Measurements from ENCODE around the gene TMEM132D. TPM values are rescaled to one million over a fixed set of nuclear protein-coding genes. Genes with fewer than 3 reads are reported as not detected.

Gene TMEM132D
- total RNA-seq, 2 experiments from 2014 or later = not detected

DNA sequence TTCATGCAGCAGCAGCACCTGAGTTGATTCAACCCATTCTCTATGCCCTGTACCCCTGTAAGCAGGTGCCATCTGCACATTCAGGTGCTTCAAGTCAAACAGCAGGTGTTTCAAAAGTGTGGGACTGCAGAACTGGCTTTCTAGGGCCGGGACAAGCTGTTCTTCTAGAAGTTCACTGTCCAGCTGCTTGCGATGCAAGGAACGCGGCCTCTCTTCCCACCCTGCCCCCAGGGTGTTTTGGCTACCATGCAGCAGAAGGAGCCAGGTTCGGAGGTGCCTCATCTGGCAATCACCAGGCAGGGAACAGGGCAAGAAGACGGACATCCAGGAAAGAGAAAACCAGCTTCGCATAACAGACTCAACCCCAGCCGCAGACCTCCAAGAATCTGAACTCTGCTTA is 35.2 kb downstream of the TMEM132D start:
- H3K27me3 Mint-ChIP-seq = no peaks in the 10 kb centered on the region
- H3K27ac Mint-ChIP-seq = no peak overlapping the region
- POLR2A ChIA-PET = no interaction called here
- no peaks in the 10 kb centered on the region for H3K4me1 Mint-ChIP-seq (ENCODE audit: low read depth)
- no peak overlapping the region for H3K4me3 Mint-ChIP-seq
- intact Hi-C loops (cut with micrococcal nuclease) = no loop called here
- no peak for DNase-seq
- peaks cover 13% of the 10 kb centered on the region for H3K9me3 Mint-ChIP-seq
- H3K36me3 Mint-ChIP-seq = peaks cover 2% of the 10 kb centered on the region
- CTCF ChIA-PET = no interaction called here

DNA sequence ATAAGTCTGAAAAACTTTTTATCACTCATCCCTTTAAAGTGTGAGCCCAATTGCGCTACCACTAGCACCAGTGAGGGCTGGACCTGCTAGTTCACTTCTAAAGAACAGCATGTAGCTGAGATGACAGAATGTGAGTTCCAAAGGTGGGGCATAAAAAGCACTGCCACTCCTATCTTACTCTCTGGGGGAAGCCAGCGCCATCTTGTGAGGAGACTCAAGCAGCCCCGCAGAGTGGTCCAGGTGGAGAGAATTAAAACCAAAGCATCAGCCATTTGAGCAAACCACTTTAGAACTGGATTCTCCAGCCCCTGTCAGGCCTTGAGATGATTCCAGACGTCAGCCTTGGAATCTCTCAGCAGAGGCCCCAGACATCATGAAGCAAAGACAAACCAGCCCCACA is 39.9 kb downstream of the TMEM132D start:
- Mint-ChIP-seq H3K36me3 (peaks cover 2% of the 10 kb centered on the region), H3K4me1 (ENCODE audit: low read depth) (no peaks in the 10 kb centered on the region), H3K4me3 (no peak overlapping the region), H3K27me3 (no peaks in the 10 kb centered on the region), H3K9me3 (peaks cover 13% of the 10 kb centered on the region), H3K27ac (no peak overlapping the region)
- no peak for DNase-seq
- intact Hi-C loops (cut with micrococcal nuclease) = no loop called here
- POLR2A ChIA-PET = no interaction called here
- CTCF ChIA-PET = no interaction called here

DNA sequence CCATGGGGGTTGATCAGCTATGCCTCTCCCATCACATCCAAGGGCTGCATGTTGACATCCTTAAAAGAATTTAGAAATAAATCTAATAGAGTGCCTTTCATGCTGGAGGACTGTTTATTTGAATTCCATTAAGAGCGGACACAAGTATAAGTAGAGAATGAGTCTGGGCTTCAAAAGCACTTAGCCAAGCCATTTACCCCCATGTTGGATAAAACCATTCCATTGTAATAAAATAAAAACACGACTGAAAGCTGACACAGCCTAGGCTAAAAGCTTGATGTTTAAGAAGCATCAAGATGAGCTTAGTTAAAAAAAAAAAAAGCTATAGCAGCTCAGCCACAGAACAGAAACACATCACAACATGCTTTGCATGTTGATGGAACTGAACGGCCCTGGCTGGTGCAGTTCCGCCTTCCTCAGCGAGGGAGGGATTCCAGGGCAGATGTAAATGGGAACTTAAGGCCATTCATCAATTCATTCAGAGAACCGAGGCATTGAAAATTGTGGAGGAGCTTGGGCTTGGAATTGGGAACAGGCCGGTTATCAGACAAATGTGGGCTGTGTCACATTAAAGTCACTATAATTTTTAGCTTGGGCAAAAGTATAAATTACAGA is 41.2 kb downstream of the TMEM132D start:
- POLR2A ChIA-PET = interaction anchor here (0.6 kb wide), 1 partner anchor 1798 kb away, joined by 4 read pairs; no protein-coding TSS in a partner anchor

DNA sequence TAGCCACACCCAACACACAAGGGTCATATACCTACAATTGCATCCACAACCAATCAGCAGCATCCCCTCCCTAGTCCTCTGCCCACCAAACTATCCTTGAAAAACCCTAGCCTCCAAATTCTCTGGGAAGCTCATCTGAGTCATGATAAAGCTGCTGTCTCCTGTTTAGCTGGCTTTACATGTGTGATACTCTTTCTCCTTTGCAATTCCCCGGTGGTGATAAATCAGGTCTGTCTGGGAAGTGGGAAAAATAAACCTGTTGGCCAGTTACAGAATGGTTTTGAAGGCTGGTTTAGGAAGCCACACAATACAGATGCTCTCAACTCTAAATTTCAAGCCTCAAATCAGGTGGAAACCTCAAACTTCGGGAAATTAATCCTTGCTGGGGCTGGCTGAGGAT is 41.9 kb downstream of the TMEM132D start:
- POLR2A ChIA-PET = no interaction called here
- Mint-ChIP-seq H3K9me3 (peaks cover 9% of the 10 kb centered on the region), H3K4me3 (no peak overlapping the region), H3K36me3 (peaks cover 2% of the 10 kb centered on the region), H3K27me3 (no peaks in the 10 kb centered on the region), H3K4me1 (ENCODE audit: low read depth) (no peaks in the 10 kb centered on the region), H3K27ac (no peak overlapping the region)
- no peak for DNase-seq
- intact Hi-C loops (cut with micrococcal nuclease) = no loop called here
- CTCF ChIA-PET = no interaction called here

More for the DNA sequence above, 41.2 kb downstream of the TMEM132D start:
- intact Hi-C loops (cut with micrococcal nuclease) = no loop called here
- no peaks in the 10 kb centered on the region for H3K27me3 Mint-ChIP-seq
- no peak for DNase-seq
- H3K27ac Mint-ChIP-seq = no peak overlapping the region
- no peak overlapping the region for H3K4me3 Mint-ChIP-seq
- peaks cover 2% of the 10 kb centered on the region for H3K36me3 Mint-ChIP-seq
- CTCF ChIA-PET = no interaction called here
- peaks cover 10% of the 10 kb centered on the region for H3K9me3 Mint-ChIP-seq
- no peaks in the 10 kb centered on the region for H3K4me1 Mint-ChIP-seq (ENCODE audit: low read depth)

DNA sequence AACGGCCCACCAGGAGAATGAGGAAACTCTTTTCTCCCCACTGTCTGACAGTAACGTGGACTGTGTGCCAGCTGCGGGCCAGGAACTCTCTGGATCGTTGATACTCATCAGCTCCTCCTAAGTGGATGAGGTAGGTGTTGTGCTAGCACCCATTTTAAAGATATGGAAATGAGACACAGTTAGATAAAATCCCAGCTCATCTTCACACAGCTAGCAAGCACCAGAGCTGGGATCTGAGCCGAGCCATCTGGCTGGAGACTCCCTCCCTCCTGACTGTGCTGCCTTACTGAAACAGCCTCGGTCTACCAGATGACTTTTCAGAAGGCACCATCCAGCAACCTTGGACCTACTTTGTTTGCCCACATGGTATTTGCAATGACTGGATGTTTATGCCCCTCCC is 49.2 kb downstream of the TMEM132D start:
- intact Hi-C loops (cut with micrococcal nuclease) = no loop called here
- Mint-ChIP-seq H3K27me3 (no peaks in the 10 kb centered on the region), H3K4me3 (no peak overlapping the region), H3K27ac (no peak overlapping the region), H3K9me3 (no peaks in the 10 kb centered on the region), H3K36me3 (no peaks in the 10 kb centered on the region), H3K4me1 (ENCODE audit: low read depth) (no peaks in the 10 kb centered on the region)
- ChIA-PET POLR2A (no interaction called here), CTCF (no interaction called here)
- no peak for DNase-seq

DNA sequence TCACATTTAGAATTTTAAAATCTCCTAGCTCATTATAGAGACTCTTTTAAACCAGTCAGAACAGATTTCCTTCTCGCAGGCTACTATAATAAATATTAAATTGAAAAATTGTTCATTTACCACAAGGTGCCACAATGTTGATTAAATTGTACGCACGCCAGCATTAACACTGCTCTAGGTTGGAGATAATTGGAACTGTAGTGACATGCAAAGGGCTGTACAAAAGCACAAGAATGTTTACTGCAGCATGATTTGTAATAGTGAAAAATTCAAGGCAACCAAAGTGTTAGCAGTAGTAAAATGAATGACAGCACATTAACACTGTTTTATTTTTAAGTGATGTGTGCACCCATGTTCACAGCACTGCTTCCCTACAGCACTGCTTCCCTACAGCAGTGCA is 52.5 kb downstream of the TMEM132D start:
- H3K9me3 Mint-ChIP-seq = peaks cover 2% of the 10 kb centered on the region

DNA sequence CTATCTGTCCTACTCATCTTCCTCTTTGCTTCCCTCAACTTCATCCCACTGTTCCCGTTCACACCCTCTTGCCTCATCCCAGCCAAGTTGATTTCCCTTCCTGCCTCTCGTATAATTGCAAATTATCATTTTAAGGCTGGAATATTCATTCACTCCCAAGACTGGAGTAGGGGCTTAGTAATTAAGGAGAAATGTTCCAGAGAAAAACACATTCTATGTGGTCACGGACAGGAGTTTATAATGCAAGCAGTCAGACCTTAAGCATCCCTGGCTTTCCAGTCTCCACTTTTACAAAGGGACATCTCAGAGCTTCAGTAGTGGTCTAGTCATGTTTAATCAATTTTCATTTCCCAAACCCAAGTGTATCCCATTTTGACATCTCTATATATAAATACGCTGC is 54.9 kb downstream of the TMEM132D start:
- no peaks in the 10 kb centered on the region for H3K27me3 Mint-ChIP-seq
- H3K36me3 Mint-ChIP-seq = no peaks in the 10 kb centered on the region
- intact Hi-C loops (cut with micrococcal nuclease) = no loop called here
- no peaks in the 10 kb centered on the region for H3K4me1 Mint-ChIP-seq (ENCODE audit: low read depth)
- ChIA-PET CTCF (no interaction called here), POLR2A (no interaction called here)
- no peak overlapping the region for H3K27ac Mint-ChIP-seq
- peaks cover 3% of the 10 kb centered on the region for H3K9me3 Mint-ChIP-seq
- H3K4me3 Mint-ChIP-seq = no peak overlapping the region
- no peak for DNase-seq

More for the DNA sequence above, 52.5 kb downstream of the TMEM132D start:
- intact Hi-C loops (cut with micrococcal nuclease) = no loop called here
- H3K4me1 Mint-ChIP-seq (ENCODE audit: low read depth) = no peaks in the 10 kb centered on the region
- H3K36me3 Mint-ChIP-seq = no peaks in the 10 kb centered on the region
- H3K27ac Mint-ChIP-seq = no peak overlapping the region
- POLR2A ChIA-PET = no interaction called here
- DNase-seq = no peak
- H3K27me3 Mint-ChIP-seq = no peaks in the 10 kb centered on the region
- no peak overlapping the region for H3K4me3 Mint-ChIP-seq
- CTCF ChIA-PET = no interaction called here

DNA sequence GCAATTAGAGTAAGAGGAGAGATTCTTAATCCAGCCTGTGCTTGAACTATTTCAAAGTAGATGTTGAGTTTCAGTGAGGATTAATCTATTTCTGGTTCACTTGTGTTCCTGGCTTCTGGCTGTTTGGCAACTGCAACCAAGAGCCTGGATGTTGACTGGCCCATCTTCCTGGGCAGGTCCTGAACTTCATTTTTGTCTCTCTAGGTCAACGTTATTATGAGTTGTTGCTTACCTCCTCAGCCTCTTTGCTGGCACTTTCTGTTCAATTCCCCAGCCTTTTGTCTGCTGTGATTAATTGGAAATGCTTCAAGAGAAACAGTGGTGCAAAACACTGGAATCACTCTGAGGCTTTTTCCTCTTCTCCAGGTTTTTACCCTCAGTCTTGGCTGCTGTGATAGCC is 56.8 kb downstream of the TMEM132D start:
- ChIA-PET POLR2A (no interaction called here), CTCF (no interaction called here)
- no peaks in the 10 kb centered on the region for H3K27me3 Mint-ChIP-seq
- H3K4me3 Mint-ChIP-seq = no peak overlapping the region
- H3K36me3 Mint-ChIP-seq = no peaks in the 10 kb centered on the region
- no peak overlapping the region for H3K27ac Mint-ChIP-seq
- intact Hi-C loops (cut with micrococcal nuclease) = no loop called here
- H3K4me1 Mint-ChIP-seq (ENCODE audit: low read depth) = no peaks in the 10 kb centered on the region
- DNase-seq = no peak
- H3K9me3 Mint-ChIP-seq = peaks cover 3% of the 10 kb centered on the region

DNA sequence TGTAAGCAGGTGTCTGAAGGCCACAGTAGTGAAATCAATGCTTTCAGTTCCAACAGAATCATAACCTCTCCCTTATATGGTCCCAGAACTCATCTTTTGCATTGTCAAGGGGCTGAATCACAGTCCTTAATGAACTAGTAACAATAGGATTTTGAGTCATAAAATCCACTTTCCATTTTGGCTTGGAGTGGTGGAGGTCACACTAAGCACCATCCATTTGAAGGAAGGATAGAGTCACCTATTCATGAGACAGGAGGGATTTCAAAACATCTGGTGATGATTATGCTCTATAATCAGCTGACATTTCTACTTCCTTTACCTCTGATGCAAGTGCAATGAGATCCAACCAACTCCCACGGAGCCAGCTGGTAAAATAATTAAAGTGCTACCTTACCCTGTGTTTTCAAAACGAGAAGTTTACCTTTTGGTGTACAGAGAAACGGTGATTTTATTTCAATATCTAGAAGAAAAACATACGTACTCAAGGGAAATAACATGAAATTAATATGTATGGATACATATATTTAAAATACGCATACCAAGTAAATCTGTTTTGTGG is 59.1 kb downstream of the TMEM132D start:
- no peaks in the 10 kb centered on the region for H3K27me3 Mint-ChIP-seq
- CTCF ChIA-PET = no interaction called here
- H3K4me1 Mint-ChIP-seq (ENCODE audit: low read depth) = no peaks in the 10 kb centered on the region
- H3K4me3 Mint-ChIP-seq = no peak overlapping the region
- DNase-seq = no peak
- POLR2A ChIA-PET = no interaction called here
- H3K36me3 Mint-ChIP-seq = no peaks in the 10 kb centered on the region
- H3K27ac Mint-ChIP-seq = no peak overlapping the region
- intact Hi-C loops (cut with micrococcal nuclease) = no loop called here
- peaks cover 3% of the 10 kb centered on the region for H3K9me3 Mint-ChIP-seq

DNA sequence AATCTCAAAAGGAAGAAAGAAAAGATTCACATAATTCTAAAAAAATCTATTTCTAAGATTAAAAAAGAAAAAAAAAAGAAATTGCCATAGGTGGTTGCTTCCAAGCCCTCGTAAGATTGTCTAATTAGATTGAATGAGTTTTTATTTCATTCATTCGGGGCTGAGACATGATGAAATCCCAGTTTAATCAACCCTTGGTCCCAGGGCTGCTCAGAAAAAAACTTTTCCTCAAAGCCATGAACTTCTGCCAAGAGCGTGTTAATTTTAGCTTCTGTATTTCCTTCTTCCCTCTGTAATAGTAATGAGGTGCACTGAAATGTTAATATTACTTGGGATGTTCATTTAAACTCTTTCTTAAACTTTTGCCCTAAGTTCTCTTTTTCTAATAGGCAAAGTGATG is 62.6 kb downstream of the TMEM132D start:
- Mint-ChIP-seq H3K4me3 (no peak overlapping the region), H3K27me3 (no peaks in the 10 kb centered on the region), H3K9me3 (no peaks in the 10 kb centered on the region), H3K36me3 (no peaks in the 10 kb centered on the region), H3K4me1 (ENCODE audit: low read depth) (no peaks in the 10 kb centered on the region), H3K27ac (no peak overlapping the region)
- ChIA-PET CTCF (no interaction called here), POLR2A (no interaction called here)
- no peak for DNase-seq
- intact Hi-C loops (cut with micrococcal nuclease) = no loop called here

DNA sequence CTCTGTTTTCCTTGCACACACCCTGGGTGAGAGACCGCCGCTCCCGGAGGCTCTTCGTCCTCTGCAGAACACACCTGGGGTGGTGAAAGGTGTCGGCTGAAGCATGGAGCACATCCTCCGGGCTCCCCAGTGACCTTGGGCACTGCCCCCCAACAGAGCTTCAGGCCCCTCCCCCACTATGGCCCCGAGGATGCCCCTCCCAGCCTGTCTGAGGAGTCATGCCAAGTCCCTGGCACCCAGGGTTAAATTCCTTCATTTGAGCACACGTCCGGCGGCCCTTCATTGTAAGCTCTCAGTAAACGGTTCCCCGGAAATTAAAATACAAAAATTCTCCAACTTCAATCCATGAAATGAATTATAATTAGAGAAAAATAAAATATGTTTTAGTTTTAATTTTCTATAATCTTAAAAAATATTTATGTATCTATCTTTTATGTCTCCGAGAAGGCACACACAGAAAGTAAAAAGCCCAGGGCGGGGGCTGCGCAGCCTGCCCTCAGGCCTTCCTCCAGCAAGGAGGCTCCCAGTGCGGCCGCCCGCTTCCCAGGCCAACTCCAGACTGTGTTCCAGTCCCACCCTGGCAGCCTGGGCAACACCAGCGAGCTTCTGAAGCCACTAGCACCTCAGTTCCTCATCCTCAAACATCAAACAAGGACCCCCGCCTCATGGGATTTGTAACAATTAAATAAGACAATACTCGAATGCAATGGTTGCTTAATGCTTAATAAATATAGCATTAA is 63.5 kb downstream of the TMEM132D start:
- ChIA-PET POLR2A (no interaction called here), CTCF (no interaction called here)
- no peaks in the 10 kb centered on the region for H3K4me1 Mint-ChIP-seq (ENCODE audit: low read depth)
- H3K27me3 Mint-ChIP-seq = no peaks in the 10 kb centered on the region
- no peak for DNase-seq
- no peak overlapping the region for H3K4me3 Mint-ChIP-seq
- H3K27ac Mint-ChIP-seq = no peak overlapping the region
- no peaks in the 10 kb centered on the region for H3K36me3 Mint-ChIP-seq
- no peaks in the 10 kb centered on the region for H3K9me3 Mint-ChIP-seq
- intact Hi-C loops (cut with micrococcal nuclease) = no loop called here

DNA sequence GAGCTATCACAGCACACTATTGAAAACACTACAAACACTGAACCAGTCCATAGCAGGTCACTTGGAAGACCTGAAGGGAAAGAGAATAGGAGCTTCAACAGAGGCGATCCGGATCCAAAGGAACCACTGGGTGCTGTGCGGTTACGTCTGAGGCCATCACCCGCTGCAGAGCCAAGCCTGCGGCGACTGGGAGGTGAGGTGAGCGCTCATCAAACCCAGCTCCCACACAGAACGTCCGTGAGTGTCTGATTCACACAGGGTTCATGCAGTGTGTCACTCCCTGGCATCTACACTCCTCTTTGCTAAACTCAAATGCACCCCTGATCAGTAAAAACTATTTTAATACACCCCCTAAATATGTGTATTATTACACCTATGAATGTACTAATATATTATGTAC is 64.1 kb downstream of the TMEM132D start:
- intact Hi-C loops (cut with micrococcal nuclease) = no loop called here
- no peak overlapping the region for H3K27ac Mint-ChIP-seq
- no peak for DNase-seq
- no peaks in the 10 kb centered on the region for H3K36me3 Mint-ChIP-seq
- ChIA-PET CTCF (no interaction called here), POLR2A (no interaction called here)
- no peak overlapping the region for H3K4me3 Mint-ChIP-seq
- H3K4me1 Mint-ChIP-seq (ENCODE audit: low read depth) = no peaks in the 10 kb centered on the region
- H3K27me3 Mint-ChIP-seq = no peaks in the 10 kb centered on the region
- peaks cover 2% of the 10 kb centered on the region for H3K9me3 Mint-ChIP-seq

DNA sequence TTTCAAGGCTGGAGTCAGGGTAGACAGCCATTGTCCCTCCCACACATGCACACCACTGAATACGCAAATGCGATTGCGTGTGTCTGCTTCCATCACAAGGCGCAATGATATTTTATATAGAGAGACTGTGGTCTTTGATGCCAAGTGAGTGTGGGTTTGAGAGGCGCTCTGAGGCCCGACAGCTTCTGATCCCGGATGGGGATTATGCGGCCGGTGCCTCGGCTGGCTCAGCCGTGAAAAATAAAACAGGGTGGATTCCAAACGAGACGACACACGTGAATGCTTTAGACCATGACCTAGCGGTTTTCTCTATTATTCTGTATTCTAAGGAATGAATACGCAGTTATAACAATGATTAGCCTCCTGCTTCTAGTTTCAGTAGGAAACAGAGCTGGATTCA is 72.5 kb downstream of the TMEM132D start:
- H3K9me3 Mint-ChIP-seq = peaks cover 8% of the 10 kb centered on the region
- H3K4me1 Mint-ChIP-seq (ENCODE audit: low read depth) = no peaks in the 10 kb centered on the region
- no peak overlapping the region for H3K27ac Mint-ChIP-seq
- DNase-seq = no peak
- H3K36me3 Mint-ChIP-seq = no peaks in the 10 kb centered on the region
- intact Hi-C loops (cut with micrococcal nuclease) = no loop called here
- no peak overlapping the region for H3K4me3 Mint-ChIP-seq
- H3K27me3 Mint-ChIP-seq = peaks cover 1% of the 10 kb centered on the region
- ChIA-PET CTCF (no interaction called here), POLR2A (no interaction called here)

Data from activated CD4-positive, alpha-beta memory T cell treated with anti-CD3 and anti-CD28 coated beads for 36 hours (primary cell).